HepG2 (cell line): ENCODE results near the gene CPT1B. TPM values are rescaled to one million over a fixed set of nuclear protein-coding genes. Genes with fewer than 3 reads are reported as not detected.
A peak's percentile ranks its signal among the peaks of the same experiment; 100 is the strongest.

ENCODE experiments used
- ADNP ChIP-seq: sonication (generic); formaldehyde crosslinking; IDR thresholded peaks from 2 replicates; pipeline ENCODE4 v1.4.0; 2020; ENCODE audit warnings: missing genetic modification reagents
- BCLAF1 ChIP-seq: fragments of 450-650 bp; IDR thresholded peaks from 2 replicates; pipeline ENCODE4 v1.6.1; 2017; ENCODE audit warnings: mild to moderate bottlenecking
- FOXJ3 ChIP-seq: sonication (generic); formaldehyde crosslinking; IDR thresholded peaks from 2 replicates; pipeline ENCODE4 v1.4.0; 2020; ENCODE audit warnings: missing genetic modification reagents, mild to moderate bottlenecking, borderline replicate concordance
- MNT ChIP-seq: fragments of 450-650 bp; IDR thresholded peaks from 2 replicates; pipeline ENCODE4 v1.6.1; 2016
- RAD21 ChIP-seq: fragments of 450-650 bp; formaldehyde crosslinking; IDR thresholded peaks from 2 replicates; pipeline ENCODE4 v1.5.0; 2020; ENCODE audit warnings: mild to moderate bottlenecking
- SUZ12 ChIP-seq: fragments of 150-350 bp; IDR thresholded peaks from 2 replicates; pipeline ENCODE4 v1.6.1; 2014; ENCODE audit warnings: low read depth, low read length
- ZC3H4 ChIP-seq: sonication (generic); formaldehyde crosslinking; IDR thresholded peaks from 2 replicates; pipeline ENCODE4 v1.4.0; 2020; ENCODE audit warnings: missing genetic modification reagents, borderline replicate concordance
- ZFX ChIP-seq: sonication (generic); formaldehyde crosslinking; IDR thresholded peaks from 2 replicates; pipeline ENCODE4 v1.4.0; 2020; ENCODE audit warnings: mild to moderate bottlenecking, low read depth, missing genetic modification reagents, moderate library complexity
- ZNF12 ChIP-seq: sonication (generic); formaldehyde crosslinking; IDR thresholded peaks from 2 replicates; pipeline ENCODE4 v1.5.0; 2020; ENCODE audit warnings: missing genetic modification reagents
- ZNF256 ChIP-seq: sonication (generic); formaldehyde crosslinking; conservative IDR thresholded peaks from 2 replicates; pipeline ENCODE4 v1.4.0; 2020; ENCODE audit warnings: missing genetic modification reagents
- ZNF280D ChIP-seq: sonication (generic); formaldehyde crosslinking; IDR thresholded peaks from 2 replicates; pipeline ENCODE4 v1.5.1; 2020; ENCODE audit warnings: mild to moderate bottlenecking, missing genetic modification reagents
- ZNF589 ChIP-seq: sonication (generic); formaldehyde crosslinking; conservative IDR thresholded peaks from 2 replicates; pipeline ENCODE4 v1.8.0; 2022; ENCODE audit warnings: mild to moderate bottlenecking, moderate library complexity, missing genetic modification reagents
- polyA plus RNA-seq, 8 experiments: library from polyadenylated mRNA; depleted of rRNA in 3 of 8; stranded (reverse) in 7 of 8; unstranded in 1 of 8; fragments of >200 nt; fragmentation: Illumina TruSeq in 4 of 8; extraction: Trizol in 4 of 8; gene quantifications; 2 replicates each; pipeline versions ENCODE4 v1.2.1 to v1.2.3, GENCODE V29; 2011 to 2016; ENCODE audit warnings: low read depth in 4 of 8, missing spikeins in 1 of 8, mixed read lengths in 1 of 8; ENCODE audit not compliant: insufficient read depth in 1 of 8
- total RNA-seq, 5 experiments: library from RNA; depleted of rRNA; stranded (reverse); fragments of >200 nt; fragmentation: Illumina TruSeq; extraction: Trizol; gene quantifications; 2 replicates each; pipeline ENCODE4 v1.2.3, GENCODE V29; 2016; ENCODE audit warnings: low read depth in 1 of 5
- TF ChIP-seq, protein P1 (sequence below): sonication (generic); formaldehyde crosslinking; IDR thresholded peaks from 2 replicates; pipeline ENCODE4 v1.8.1; 2023; ENCODE audit warnings: mild to moderate bottlenecking, inconsistent platforms, moderate library complexity, missing genetic modification reagents, borderline replicate concordance
- TF ChIP-seq, protein P2 (sequence below): sonication (generic); formaldehyde crosslinking; IDR thresholded peaks from 2 replicates; pipeline ENCODE4 v1.5.0; 2020; ENCODE audit warnings: missing genetic modification reagents
- TF ChIP-seq, protein P3 (sequence below): sonication (generic); formaldehyde crosslinking; IDR thresholded peaks from 2 replicates; pipeline ENCODE4 v1.9.0; 2021; ENCODE audit warnings: missing genetic modification reagents, mild to moderate bottlenecking, borderline replicate concordance

CPT1B gene
- total and polyA plus RNA-seq, 2 of the 13 experiments (the other 11 are each of a cell fraction or from before 2014, with no cell fraction given), result 9.2 to 19.5 TPM

GRCh38 chr22:50526834-50527801 is 51.1 kb downstream of the CPT1B start (continued):
- TF ChIP-seq, protein P1, sequence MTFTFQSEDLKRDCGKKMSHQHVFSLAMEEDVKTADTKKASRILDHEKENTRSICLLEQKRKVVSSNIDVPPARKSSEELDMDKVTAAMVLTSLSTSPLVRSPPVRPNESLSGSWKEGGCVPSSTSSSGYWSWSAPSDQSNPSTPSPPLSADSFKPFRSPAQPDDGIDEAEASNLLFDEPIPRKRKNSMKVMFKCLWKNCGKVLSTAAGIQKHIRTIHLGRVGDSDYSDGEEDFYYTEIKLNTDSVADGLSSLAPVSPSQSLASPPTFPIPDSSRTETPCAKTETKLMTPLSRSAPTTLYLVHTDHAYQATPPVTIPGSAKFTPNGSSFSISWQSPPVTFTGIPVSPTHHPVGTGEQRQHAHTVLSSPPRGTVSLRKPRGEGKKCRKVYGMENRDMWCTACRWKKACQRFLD (CRISPR knock-in tag), result peak; percentile 25; the same call in 1 of the 2 replicates
- TF ChIP-seq, protein P2, sequence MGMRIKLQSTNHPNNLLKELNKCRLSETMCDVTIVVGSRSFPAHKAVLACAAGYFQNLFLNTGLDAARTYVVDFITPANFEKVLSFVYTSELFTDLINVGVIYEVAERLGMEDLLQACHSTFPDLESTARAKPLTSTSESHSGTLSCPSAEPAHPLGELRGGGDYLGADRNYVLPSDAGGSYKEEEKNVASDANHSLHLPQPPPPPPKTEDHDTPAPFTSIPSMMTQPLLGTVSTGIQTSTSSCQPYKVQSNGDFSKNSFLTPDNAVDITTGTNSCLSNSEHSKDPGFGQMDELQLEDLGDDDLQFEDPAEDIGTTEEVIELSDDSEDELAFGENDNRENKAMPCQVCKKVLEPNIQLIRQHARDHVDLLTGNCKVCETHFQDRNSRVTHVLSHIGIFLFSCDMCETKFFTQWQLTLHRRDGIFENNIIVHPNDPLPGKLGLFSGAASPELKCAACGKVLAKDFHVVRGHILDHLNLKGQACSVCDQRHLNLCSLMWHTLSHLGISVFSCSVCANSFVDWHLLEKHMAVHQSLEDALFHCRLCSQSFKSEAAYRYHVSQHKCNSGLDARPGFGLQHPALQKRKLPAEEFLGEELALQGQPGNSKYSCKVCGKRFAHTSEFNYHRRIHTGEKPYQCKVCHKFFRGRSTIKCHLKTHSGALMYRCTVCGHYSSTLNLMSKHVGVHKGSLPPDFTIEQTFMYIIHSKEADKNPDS (CRISPR knock-in tag), result no peak
- TF ChIP-seq MNT, result no peak
- TF ChIP-seq ZNF280D (CRISPR knock-in tag), result no peak
- TF ChIP-seq FOXJ3 (CRISPR knock-in tag), result no peak
- 0 out of 2 replicates have a peak, but pooled peaks have one; percentile 44 for TF ChIP-seq ZNF12 (CRISPR knock-in tag)
- TF ChIP-seq ZFX (CRISPR knock-in tag), result peak; percentile 74
- no peak for TF ChIP-seq RAD21
- 0 out of 2 replicates have a peak, but pooled peaks have one; percentile 3 for TF ChIP-seq ZNF589
- TF ChIP-seq, protein P3, sequence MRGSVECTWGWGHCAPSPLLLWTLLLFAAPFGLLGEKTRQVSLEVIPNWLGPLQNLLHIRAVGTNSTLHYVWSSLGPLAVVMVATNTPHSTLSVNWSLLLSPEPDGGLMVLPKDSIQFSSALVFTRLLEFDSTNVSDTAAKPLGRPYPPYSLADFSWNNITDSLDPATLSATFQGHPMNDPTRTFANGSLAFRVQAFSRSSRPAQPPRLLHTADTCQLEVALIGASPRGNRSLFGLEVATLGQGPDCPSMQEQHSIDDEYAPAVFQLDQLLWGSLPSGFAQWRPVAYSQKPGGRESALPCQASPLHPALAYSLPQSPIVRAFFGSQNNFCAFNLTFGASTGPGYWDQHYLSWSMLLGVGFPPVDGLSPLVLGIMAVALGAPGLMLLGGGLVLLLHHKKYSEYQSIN (CRISPR knock-in tag), result no peak
- no peak for TF ChIP-seq ZNF256
- TF ChIP-seq ADNP (CRISPR knock-in tag), result no peak
- TF ChIP-seq BCLAF1, result no peak
- no peak for TF ChIP-seq SUZ12
- TF ChIP-seq ZC3H4 (CRISPR knock-in tag), result 0 out of 2 replicates have a peak, but pooled peaks have one; percentile 77
